ENCODE results near the gene CPEB1. TPM values are rescaled to one million over a fixed set of nuclear protein-coding genes. Genes with fewer than 3 reads are reported as not detected.
"Not testable (repeated sequence)": the region's sequence is repeated elsewhere in the genome, so short reads cannot be mapped to it uniquely, and the experiment has no call there.

CPEB1 gene
- total and polyA plus RNA-seq, 10 donors: 0.09 to 1.2 (median 0.46) TPM

GRCh38 chr15:82531496-82532382 is 115.4 kb downstream of the CPEB1 start:
- no peak overlapping the region for H3K4me3 ChIP-seq
- H3K4me1 ChIP-seq: peaks cover 0 to 18% (median 10%) of the 10 kb centered on the region in 6 donors
- DNase-seq: peak; percentile 58
- peaks cover 0 to 4% (median 0%) of the 10 kb centered on the region in 8 donors for H3K9me3 ChIP-seq
- intact Hi-C loops (cut with DNase I; ENCODE audit: low total_unique reads): no loop called here
- 79 to 88% (median 84%) methylated on average over 11 of the region's 11 CpGs for WGBS, 5 donors
- peaks cover 0 to 45% (median 27%) of the 10 kb centered on the region in 6 donors for H3K36me3 ChIP-seq
- H3K27ac ChIP-seq: peak overlapping the region in 3 of 8 donors; percentile 23 to 63 (median 61)
- no peaks in the 10 kb centered on the region for H3K27me3 ChIP-seq (replicated peaks in 1 of 7)
- TF ChIP-seq POLR2A (IDR thresholded peaks at IDR 0.05) (no peak), CTCF (IDR thresholded peaks at IDR 0.05 in 8 of 11, conservative IDR thresholded peaks at IDR 0.05 in 3 of 11) (no peak), POLR2AphosphoS5 (IDR thresholded peaks at IDR 0.05) (no peak)

DNA sequence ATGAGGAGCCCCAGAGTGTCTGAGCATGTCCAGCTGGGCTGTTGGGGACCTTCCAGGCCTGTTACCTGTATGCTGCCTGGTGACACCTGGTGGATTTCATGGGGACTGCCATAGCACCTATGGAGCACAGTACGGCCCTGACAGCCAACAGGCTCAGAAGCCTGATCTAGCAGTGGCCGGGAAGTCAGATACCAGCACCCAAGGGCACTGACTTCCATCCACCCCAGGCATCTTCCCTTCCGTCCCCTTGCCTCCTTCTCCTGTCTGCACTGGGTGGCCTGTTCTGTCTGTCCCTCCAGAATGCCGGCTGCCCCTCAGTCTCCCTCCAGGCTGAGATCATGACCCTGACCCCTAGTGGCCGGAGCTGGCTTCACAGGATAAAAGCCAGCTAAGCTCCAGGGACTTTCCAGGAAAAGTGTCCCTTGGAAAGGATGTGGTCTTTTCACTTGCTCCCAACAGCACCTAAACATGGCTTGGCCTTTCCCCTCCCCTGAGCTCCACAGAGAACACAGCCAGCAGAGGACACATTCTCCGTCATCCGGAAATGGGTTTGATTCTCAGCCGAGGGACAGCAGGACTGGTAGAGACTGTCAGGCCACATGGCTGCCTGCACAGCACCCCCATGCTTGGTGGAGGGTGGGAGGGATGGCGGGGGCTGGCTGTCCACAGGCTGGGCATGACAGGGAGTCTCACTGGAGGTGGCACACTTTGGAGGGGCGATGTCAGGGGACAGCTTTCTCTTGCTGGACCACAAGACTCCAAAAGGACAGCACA is 116.4 kb downstream of the CPEB1 start:
- H3K27ac ChIP-seq: peak overlapping the region in 5 of 8 donors; percentile 23 to 63 (median 55)
- intact Hi-C loops (cut with DNase I; ENCODE audit: low total_unique reads): no loop called here
- H3K4me1 ChIP-seq: peaks cover 0 to 12% (median 8%) of the 10 kb centered on the region in 6 donors

GRCh38 chr15:82530006-82530405 is 117.2 kb downstream of the CPEB1 start:
- Histone ChIP-seq H3K4me1 (peaks cover 0 to 12% (median 8%) of the 10 kb centered on the region in 6 donors), H3K4me3 (no peak overlapping the region), H3K36me3 (peaks cover 0 to 27% (median 12%) of the 10 kb centered on the region in 6 donors), H3K27ac (no peak overlapping the region), H3K9me3 (peaks cover 0 to 4% (median 0%) of the 10 kb centered on the region in 8 donors), H3K27me3 (replicated peaks in 1 of 7) (no peaks in the 10 kb centered on the region)
- 80 to 92% (median 86%) methylated on average over 3 of the region's 3 CpGs for WGBS, 5 donors
- no peak for TF ChIP-seq POLR2A (IDR thresholded peaks at IDR 0.05)
- no peak for TF ChIP-seq POLR2AphosphoS5 (IDR thresholded peaks at IDR 0.05)
- TF ChIP-seq CTCF (IDR thresholded peaks at IDR 0.05 in 8 of 11, conservative IDR thresholded peaks at IDR 0.05 in 3 of 11): no peak
- intact Hi-C loops (cut with DNase I; ENCODE audit: low total_unique reads): no loop called here
- DNase-seq: no peak

More for the DNA sequence above, 116.4 kb downstream of the CPEB1 start:
- Histone ChIP-seq H3K27me3 (replicated peaks in 1 of 7) (no peaks in the 10 kb centered on the region), H3K36me3 (peaks cover 0 to 35% (median 18%) of the 10 kb centered on the region in 6 donors), H3K9me3 (peaks cover 0 to 4% (median 0%) of the 10 kb centered on the region in 8 donors), H3K4me3 (peak overlapping the region in 2 of 8 donors; percentile 10 to 59)
- WGBS, 5 donors: 22 to 34% (median 27%) methylated on average over 8 to 10 of the region's 10 CpGs
- TF ChIP-seq POLR2AphosphoS5 (IDR thresholded peaks at IDR 0.05) (peak in 1 of 3 donors; percentile 20), CTCF (IDR thresholded peaks at IDR 0.05 in 8 of 11, conservative IDR thresholded peaks at IDR 0.05 in 3 of 11) (peak; percentile 44 to 90 (median 80)), POLR2A (IDR thresholded peaks at IDR 0.05) (no peak)
- DNase-seq: peak; percentile 89

GRCh38 chr15:82513587-82513986 is 133.6 kb downstream of the CPEB1 start:
- H3K27me3 ChIP-seq (replicated peaks in 1 of 7); intact Hi-C loops (cut with DNase I; ENCODE audit: low total_unique reads); DNase-seq; H3K27ac ChIP-seq; H3K4me1 ChIP-seq; H3K36me3 ChIP-seq; H3K9me3 ChIP-seq: not testable (repeated sequence)
- peak overlapping the region in 1 of 8 donors; percentile 25 for H3K4me3 ChIP-seq
- WGBS, 5 donors: no CpG with 5 or more reads among the region's 48 CpGs

GRCh38 chr15:82507693-82508092 is 139.5 kb downstream of the CPEB1 start:
- H3K27ac ChIP-seq; H3K27me3 ChIP-seq (replicated peaks in 1 of 7); intact Hi-C loops (cut with DNase I; ENCODE audit: low total_unique reads); H3K4me1 ChIP-seq; DNase-seq; H3K36me3 ChIP-seq; H3K9me3 ChIP-seq; H3K4me3 ChIP-seq: not testable (repeated sequence)
- WGBS, 5 donors: 92 to 97% (median 95%) methylated on average over 2 to 4 of the region's 4 CpGs

- intact Hi-C loops (cut with DNase I; ENCODE audit: low total_unique reads): not testable (repeated sequence)
These were observed 140.1 kb downstream of the CPEB1 start for GRCh38 chr15:82507087-82507486.

DNA sequence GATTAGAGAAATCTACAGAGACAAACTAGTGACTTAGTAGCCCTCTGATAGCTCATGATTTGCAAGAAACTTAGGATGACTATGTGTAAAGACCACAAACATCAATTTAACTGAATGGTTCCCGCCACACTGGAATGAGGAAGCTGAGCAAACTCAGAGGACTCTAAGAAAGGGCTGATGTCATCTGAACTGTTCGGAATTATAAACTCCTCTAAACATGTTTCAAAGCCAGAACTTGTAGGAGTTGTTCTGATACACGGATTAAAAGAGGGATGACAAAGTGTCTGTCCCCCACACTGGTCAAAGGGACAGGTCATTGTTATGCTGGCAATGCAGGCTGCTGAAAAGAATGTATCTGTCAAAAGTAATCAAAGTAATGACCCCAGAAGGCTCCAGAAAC is 141.3 kb downstream of the CPEB1 start:
- not testable (repeated sequence) for H3K27me3 ChIP-seq (replicated peaks in 1 of 7)
- no CpG with 5 or more reads among the region's 3 CpGs for WGBS, 5 donors

More at GRCh38 chr15:82507087-82507486, 140.1 kb downstream of the CPEB1 start:
- not testable (repeated sequence) for H3K27me3 ChIP-seq (replicated peaks in 1 of 7); H3K4me1 ChIP-seq; H3K36me3 ChIP-seq; H3K27ac ChIP-seq; H3K4me3 ChIP-seq; DNase-seq; H3K9me3 ChIP-seq
- 84 to 93% (median 88%) methylated on average over 1 of the region's 1 CpG for WGBS, 5 donors

More for the DNA sequence above, 141.3 kb downstream of the CPEB1 start:
- H3K4me3 ChIP-seq; H3K9me3 ChIP-seq; DNase-seq; H3K27ac ChIP-seq; H3K36me3 ChIP-seq; intact Hi-C loops (cut with DNase I; ENCODE audit: low total_unique reads); H3K4me1 ChIP-seq: not testable (repeated sequence)
